ENCODE results near the gene QKI.

- TF ChIP-seq POLR2A (IDR thresholded peaks at IDR 0.05; ENCODE audit: low read depth, low read length) = no peak
- no peak for TF ChIP-seq POLR2AphosphoS5 (IDR thresholded peaks at IDR 0.05; ENCODE audit: low read depth, low read length)
- no peak for TF ChIP-seq TAF1 (IDR thresholded peaks at IDR 0.05; ENCODE audit: low read depth, low read length)
- no peak for TF ChIP-seq SPI1 (IDR thresholded peaks at IDR 0.05; ENCODE audit: low read depth, low read length)
- no peak for TF ChIP-seq POU2F2 (IDR thresholded peaks at IDR 0.05; ENCODE audit: low read depth, low read length)
- TF ChIP-seq PAX5 (IDR thresholded peaks at IDR 0.05; ENCODE audit: insufficient read depth, low read length, severe bottlenecking) = no peak
Observed at GRCh38 chr6:163387317-163387716, 27.2 kb upstream of the QKI start.

Measured in GM12891 (cell line).